ENCODE data around the gene SYNGAP1. TPM values are rescaled to one million over a fixed set of nuclear protein-coding genes. Genes with fewer than 3 reads are reported as not detected.
"Not testable (repeated sequence)": the region's sequence is repeated elsewhere in the genome, so short reads cannot be mapped to it uniquely, and the experiment has no call there.

SYNGAP1 gene
- polyA plus RNA-seq, 2 of the 4 experiments (the other 2 are of a cell fraction), result 2.2 to 10.8 TPM

- Histone ChIP-seq H3K4me2 (no peak overlapping the region), H3K9me3 (no peaks in the 10 kb centered on the region), H3K27ac (no peak overlapping the region), H3K4me3 (no peak overlapping the region), H3K4me1 (peaks cover 28% of the 10 kb centered on the region)
- POLR2A ChIA-PET, result no interaction called here
- FAIRE-seq (no peak), DNase-seq (ENCODE audit: low read depth in 1 of 2, low spot score in 1 of 2) (no peak), ATAC-seq (no peak)
- no peak for TF ChIP-seq RNF2 (IDR thresholded peaks at IDR 0.05; ENCODE audit: borderline replicate concordance, low read depth)
- TF ChIP-seq USF2 (IDR thresholded peaks at IDR 0.05), result no peak
- no peak for TF ChIP-seq HMGXB4 (CRISPR knock-in tag; IDR thresholded peaks at IDR 0.05; ENCODE audit: borderline replicate concordance)
- 81% methylated on average over 1 of the region's 1 CpG for WGBS (ENCODE audit: missing lambda C conversion rate)
- CTCF ChIA-PET, result interaction anchor here (0.5 to 1.0 kb wide), 2 partner anchors 10 to 767 kb away, joined by 3 to 4 read pairs; no protein-coding TSS in a partner anchor
Observed at GRCh38 chr6:33397541-33397940, 22.3 kb upstream of the SYNGAP1 start.

DNA sequence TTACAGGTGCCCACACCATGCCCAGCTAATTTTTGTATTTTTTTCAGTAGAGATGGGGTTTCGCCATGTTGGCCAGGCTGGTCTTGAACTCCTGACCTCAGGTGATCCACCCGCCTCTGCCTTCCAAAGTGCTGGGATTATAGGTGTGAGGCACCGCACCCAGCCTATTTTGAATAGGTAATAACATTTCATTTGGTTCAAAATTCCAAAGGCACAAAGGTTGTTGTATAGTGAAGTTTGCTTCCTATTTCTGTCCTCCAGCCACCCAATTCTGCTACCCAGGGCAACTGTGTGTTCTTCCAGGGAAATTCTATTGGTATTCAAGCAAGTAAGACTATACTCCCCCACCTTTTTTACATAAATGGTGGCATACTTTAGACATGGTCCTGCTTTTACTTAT is 21.3 kb upstream of the SYNGAP1 start:
- H3K9me3 ChIP-seq; DNase-seq (ENCODE audit: low read depth in 1 of 2, low spot score in 1 of 2); ATAC-seq; H3K27ac ChIP-seq; H3K4me2 ChIP-seq; FAIRE-seq; POLR2A ChIA-PET; H3K4me3 ChIP-seq; CTCF ChIA-PET: not testable (repeated sequence)
- H3K4me1 ChIP-seq, result peaks cover 19% of the 10 kb centered on the region
- 93% methylated on average over 3 of the region's 3 CpGs for WGBS (ENCODE audit: missing lambda C conversion rate)

GRCh38 chr6:33399881-33400280 is 20.0 kb upstream of the SYNGAP1 start:
- H3K4me3 ChIP-seq; ATAC-seq; POLR2A ChIA-PET; H3K4me1 ChIP-seq; H3K4me2 ChIP-seq; DNase-seq (ENCODE audit: low read depth in 1 of 2, low spot score in 1 of 2); FAIRE-seq; H3K9me3 ChIP-seq; H3K27ac ChIP-seq: not testable (repeated sequence)
- CTCF ChIA-PET, result interaction anchor here (1.4 kb wide), 1 partner anchor 9 kb away, joined by 6 read pairs; no protein-coding TSS in a partner anchor
- 88% methylated on average over 3 of the region's 6 CpGs for WGBS (ENCODE audit: missing lambda C conversion rate)

GRCh38 chr6:33404884-33405283 is 15.0 kb upstream of the SYNGAP1 start:
- peaks cover 8% of the 10 kb centered on the region for H3K4me1 ChIP-seq
- ChIA-PET CTCF (interaction anchor here (1.1 to 1.6 kb wide), 2 partner anchors 9 to 14 kb away, joined by 5 to 7 read pairs; no protein-coding TSS in a partner anchor), POLR2A (no interaction called here)
- no peaks in the 10 kb centered on the region for H3K9me3 ChIP-seq
- no peak overlapping the region for H3K4me3 ChIP-seq
- no peak for DNase-seq (ENCODE audit: low read depth in 1 of 2, low spot score in 1 of 2)
- FAIRE-seq, result no peak
- TF ChIP-seq RCOR1 (IDR thresholded peaks at IDR 0.05; ENCODE audit: low read depth, low read length) (no peak), EHF (CRISPR knock-in tag; IDR thresholded peaks at IDR 0.05) (no peak), HEYL (CRISPR knock-in tag; IDR thresholded peaks at IDR 0.05) (no peak), NFE2L2 (conservative IDR thresholded peaks at IDR 0.05; ENCODE audit: low read length) (no peak), NPAS2 (CRISPR knock-in tag; IDR thresholded peaks at IDR 0.05; ENCODE audit: borderline replicate concordance) (no peak), ZFP36 (IDR thresholded peaks at IDR 0.05; ENCODE audit: borderline replicate concordance, partially characterized antibody) (no peak), RAD21 (conservative IDR thresholded peaks at IDR 0.05 in 1 of 2, IDR thresholded peaks at IDR 0.05 in 1 of 2) (no peak), EHMT2 (IDR thresholded peaks at IDR 0.05; ENCODE audit: low read depth) (no peak), CBX8 (IDR thresholded peaks at IDR 0.05) (no peak), CHD4 (IDR thresholded peaks at IDR 0.05; ENCODE audit: borderline replicate concordance) (no peak), JUN (IDR thresholded peaks at IDR 0.05) (no peak), HDAC2 (IDR thresholded peaks at IDR 0.05) (no peak), RARB (CRISPR knock-in tag; IDR thresholded peaks at IDR 0.05) (no peak)
- TF ChIP-seq, protein P1, sequence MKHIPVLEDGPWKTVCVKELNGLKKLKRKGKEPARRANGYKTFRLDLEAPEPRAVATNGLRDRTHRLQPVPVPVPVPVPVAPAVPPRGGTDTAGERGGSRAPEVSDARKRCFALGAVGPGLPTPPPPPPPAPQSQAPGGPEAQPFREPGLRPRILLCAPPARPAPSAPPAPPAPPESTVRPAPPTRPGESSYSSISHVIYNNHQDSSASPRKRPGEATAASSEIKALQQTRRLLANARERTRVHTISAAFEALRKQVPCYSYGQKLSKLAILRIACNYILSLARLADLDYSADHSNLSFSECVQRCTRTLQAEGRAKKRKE (CRISPR knock-in tag; IDR thresholded peaks at IDR 0.05; ENCODE audit: low read depth), result no peak
- TF ChIP-seq, protein P2, sequence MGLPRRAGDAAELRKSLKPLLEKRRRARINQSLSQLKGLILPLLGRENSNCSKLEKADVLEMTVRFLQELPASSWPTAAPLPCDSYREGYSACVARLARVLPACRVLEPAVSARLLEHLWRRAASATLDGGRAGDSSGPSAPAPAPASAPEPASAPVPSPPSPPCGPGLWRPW (IDR thresholded peaks at IDR 0.05), result no peak
- TF ChIP-seq, protein P3, sequence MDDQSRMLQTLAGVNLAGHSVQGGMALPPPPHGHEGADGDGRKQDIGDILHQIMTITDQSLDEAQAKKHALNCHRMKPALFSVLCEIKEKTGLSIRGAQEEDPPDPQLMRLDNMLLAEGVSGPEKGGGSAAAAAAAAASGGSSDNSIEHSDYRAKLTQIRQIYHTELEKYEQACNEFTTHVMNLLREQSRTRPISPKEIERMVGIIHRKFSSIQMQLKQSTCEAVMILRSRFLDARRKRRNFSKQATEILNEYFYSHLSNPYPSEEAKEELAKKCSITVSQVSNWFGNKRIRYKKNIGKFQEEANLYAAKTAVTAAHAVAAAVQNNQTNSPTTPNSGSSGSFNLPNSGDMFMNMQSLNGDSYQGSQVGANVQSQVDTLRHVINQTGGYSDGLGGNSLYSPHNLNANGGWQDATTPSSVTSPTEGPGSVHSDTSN (IDR thresholded peaks at IDR 0.05), result no peak
- H3K27ac ChIP-seq, result no peak overlapping the region
- no peak for ATAC-seq
- 91% methylated on average over 17 of the region's 17 CpGs for WGBS (ENCODE audit: missing lambda C conversion rate)
- H3K4me2 ChIP-seq, result no peak overlapping the region
